GM18502 (cell line): ENCODE data around the gene TRO.

ENCODE experiments used
- ATAC-seq: cut with Tn5 transposase; IDR thresholded peaks from one replicate; pipeline ENCODE4 v1.9.1; 2021; ENCODE audit warnings: mild to moderate bottlenecking; ENCODE audit not compliant: unreplicated experiment, poor library complexity

TRO gene

DNA sequence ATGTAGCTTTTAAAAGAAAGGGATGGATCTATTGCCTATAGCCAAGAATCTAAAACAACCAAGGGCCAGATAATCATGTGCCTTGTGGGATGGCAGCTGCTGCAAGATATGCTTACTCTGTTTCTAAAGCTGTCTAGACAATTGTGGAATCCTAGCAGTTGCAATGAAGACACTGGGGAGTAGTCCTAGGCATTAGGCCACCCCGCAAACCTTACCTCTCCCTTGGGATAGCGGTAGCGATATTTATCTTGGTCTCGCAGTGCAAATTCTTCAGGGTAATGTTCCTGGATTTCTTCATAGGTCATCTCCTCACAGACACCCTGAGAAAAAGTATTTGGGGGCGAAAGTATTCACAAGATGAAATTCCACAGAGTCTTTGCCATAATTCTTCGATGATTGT, 24.6 kb downstream of the TRO start:
- ATAC-seq, result no peak

GRCh38 chrX:54950730-54951375, 30.2 kb downstream of the TRO start:
- no peak for ATAC-seq

DNA sequence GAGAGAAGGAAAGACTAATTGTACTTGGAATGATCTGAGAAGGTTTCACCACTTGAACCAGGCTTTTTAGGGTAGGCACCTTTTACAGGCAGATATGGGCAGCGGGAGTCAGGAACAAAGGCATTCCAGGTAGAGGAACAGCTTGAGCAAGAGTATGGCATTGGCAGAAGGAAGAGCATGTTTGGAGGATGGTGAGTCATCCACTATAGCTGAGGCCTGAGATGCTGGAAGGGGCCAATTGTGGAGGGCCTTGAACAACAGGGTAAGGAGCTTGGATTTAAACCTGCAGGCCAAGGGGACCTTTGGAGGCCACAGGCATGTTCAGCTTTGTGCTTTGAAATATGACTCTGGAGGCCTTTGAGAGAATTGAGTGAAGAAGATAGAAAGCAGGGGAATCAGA, 41.1 kb downstream of the TRO start:
- ATAC-seq, result no peak

DNA sequence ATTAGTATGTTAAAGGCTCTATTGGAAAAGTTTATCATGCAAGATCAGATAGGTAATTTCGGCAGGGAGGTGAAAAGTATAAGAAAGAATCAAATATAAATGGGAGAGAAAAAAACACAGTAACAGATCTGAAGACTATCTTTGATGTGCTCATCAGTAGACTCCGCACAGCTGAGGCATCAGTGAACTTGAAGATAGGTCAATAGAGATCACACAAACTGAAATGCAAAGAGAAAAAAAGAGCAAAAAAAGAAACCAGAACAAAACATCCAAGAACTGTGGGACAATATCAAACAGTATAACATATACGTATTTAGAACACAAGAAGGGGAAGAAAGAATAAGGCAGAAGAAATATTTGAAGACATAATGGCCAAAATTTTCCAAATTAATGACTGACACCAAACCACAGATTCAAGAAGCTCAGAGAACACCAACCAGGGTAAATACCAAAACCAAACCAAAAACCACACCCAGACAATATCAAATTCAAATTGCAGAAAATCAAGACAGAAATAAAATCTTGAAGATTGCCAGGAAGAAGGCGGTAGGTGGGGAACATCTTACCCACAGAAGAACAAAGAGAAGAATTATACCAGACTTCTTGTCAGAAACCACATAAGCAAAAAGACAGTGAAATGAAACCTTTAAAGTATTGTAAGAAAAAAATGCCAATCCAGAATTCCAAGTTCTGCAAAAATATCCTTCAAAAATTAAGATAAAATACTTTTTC, 44.3 kb downstream of the TRO start:
- ATAC-seq, result no peak

- ATAC-seq, result no peak
Measured at GRCh38 chrX:54977387-54977786, 56.8 kb downstream of the TRO start.

GRCh38 chrX:54978448-54978847, 57.8 kb downstream of the TRO start:
- ATAC-seq, result no peak

- no peak for ATAC-seq
Measured at GRCh38 chrX:54979432-54979831, 58.8 kb downstream of the TRO start.

- no peak for ATAC-seq
Measured at GRCh38 chrX:54980334-54980733, 59.7 kb downstream of the TRO start.
